Peyer's patch (tissue), 4 donors: ENCODE measurements around the gene PDGFA.
"Not testable (repeated sequence)": the region's sequence is repeated elsewhere in the genome, so short reads cannot be mapped to it uniquely, and the experiment has no call there.

Source experiments
- POLR2A ChIP-seq, 2 donors: fragments of 450-650 bp; IDR thresholded peaks; one replicate each; pipeline ENCODE4 v1.5.1; 2017; ENCODE audit warnings: antibody characterized with exemption in 2 of 2, mild to moderate bottlenecking in 2 of 2, moderate library complexity in 2 of 2
- TF ChIP-seq, protein P1 (sequence below), 6 experiments: fragments of 450-650 bp in 4 of 6; fragments of 200-600 bp in 2 of 6; sonication (generic) in 1 of 6; IDR thresholded peaks; one replicate each; pipeline ENCODE4 v1.5.1; 2017 to 2019; ENCODE audit warnings: antibody characterized with exemption in 6 of 6, mild to moderate bottlenecking in 3 of 6, moderate library complexity in 1 of 6

- TF ChIP-seq, protein P1, sequence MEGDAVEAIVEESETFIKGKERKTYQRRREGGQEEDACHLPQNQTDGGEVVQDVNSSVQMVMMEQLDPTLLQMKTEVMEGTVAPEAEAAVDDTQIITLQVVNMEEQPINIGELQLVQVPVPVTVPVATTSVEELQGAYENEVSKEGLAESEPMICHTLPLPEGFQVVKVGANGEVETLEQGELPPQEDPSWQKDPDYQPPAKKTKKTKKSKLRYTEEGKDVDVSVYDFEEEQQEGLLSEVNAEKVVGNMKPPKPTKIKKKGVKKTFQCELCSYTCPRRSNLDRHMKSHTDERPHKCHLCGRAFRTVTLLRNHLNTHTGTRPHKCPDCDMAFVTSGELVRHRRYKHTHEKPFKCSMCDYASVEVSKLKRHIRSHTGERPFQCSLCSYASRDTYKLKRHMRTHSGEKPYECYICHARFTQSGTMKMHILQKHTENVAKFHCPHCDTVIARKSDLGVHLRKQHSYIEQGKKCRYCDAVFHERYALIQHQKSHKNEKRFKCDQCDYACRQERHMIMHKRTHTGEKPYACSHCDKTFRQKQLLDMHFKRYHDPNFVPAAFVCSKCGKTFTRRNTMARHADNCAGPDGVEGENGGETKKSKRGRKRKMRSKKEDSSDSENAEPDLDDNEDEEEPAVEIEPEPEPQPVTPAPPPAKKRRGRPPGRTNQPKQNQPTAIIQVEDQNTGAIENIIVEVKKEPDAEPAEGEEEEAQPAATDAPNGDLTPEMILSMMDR (IDR thresholded peaks at IDR 0.05): not testable (repeated sequence)
- not testable (repeated sequence) for TF ChIP-seq POLR2A (IDR thresholded peaks at IDR 0.05)
Measured at GRCh38 chr7:551615-551970, 31.9 kb upstream of the PDGFA start.
